Measurements from ENCODE around the gene ATP13A4.

Gene ATP13A4

DNA sequence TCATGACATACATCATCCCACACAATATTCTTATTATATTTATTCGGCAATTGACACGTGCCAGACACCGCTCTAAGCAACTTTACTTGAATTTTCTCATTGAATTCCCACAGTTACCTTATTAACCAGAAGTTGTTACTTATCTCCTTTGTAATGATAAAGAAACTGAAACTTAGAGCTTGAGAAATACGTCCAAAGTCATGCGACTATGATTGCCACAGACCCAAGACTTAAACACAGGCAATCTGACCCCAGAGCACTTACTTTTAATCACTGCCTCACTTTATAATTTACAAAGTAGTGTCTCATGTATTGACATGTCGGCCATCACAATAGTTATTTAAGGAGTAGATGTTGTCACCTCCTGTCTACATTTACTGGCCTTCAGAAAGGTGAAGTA, 64.7 kb downstream of the ATP13A4 start:
- no peak for DNase-seq

GRCh38 chr3:193488741-193489140, 66.0 kb downstream of the ATP13A4 start:
- no peak for DNase-seq

GRCh38 chr3:193483988-193484539, 70.6 kb downstream of the ATP13A4 start:
- no peak for DNase-seq

DNA sequence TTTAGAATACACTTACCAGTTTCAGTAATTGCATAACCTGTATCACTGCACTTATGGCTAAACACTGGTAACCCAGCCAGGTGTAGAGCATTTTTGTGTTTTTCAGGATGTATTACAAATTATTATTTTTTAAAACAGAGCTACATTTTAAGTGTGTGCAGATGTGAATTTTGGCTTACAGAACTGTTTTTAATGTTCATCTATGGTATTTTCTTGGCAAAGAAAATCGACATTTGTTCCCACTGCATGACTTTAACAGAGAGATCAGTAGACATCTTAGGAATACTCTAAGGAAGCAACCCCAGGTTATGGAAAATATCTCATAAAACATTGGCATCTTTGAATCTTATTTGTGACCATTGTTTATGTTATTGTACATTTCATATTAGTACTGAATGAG, 73.3 kb downstream of the ATP13A4 start:
- no peak for DNase-seq

DNA sequence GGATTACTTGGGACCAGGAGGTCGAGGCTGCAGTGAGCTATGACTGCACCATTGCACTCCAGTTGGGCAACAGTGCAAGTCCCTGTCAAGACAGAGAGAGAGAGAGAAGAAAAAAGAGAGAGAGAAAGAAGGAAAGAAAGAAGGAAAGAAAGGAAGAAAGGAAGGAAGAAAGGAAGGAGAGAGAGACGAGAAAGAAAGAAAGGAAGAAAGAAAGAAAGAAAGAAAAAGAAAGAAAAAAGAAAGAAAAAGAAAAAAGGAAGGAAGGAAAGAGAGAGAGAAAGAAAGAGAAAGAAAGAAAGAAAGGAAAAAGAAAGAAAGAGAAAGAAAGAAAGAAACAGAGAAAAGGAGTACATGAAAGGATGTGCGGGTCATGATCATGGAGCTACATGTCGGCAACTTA, 80.2 kb downstream of the ATP13A4 start:
- DNase-seq: no peak

DNA sequence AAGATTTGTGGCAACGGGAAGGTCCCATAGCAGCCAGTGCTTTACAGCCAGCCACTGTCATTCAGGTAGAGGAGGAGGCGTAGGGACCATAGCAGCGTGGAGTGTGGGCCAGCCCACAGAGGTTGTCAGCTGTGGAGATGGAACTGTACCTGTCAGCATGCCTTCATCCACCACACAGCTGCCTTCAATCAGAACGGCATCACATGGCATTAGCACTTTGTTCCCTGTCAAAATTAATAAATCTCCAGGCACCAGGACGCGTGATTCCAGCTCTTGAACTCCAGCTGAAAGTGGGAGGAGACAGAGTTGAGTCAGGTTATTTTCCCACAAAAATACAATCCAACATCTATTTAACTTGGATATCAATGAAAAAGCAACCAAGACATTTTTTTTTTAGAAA, 84.0 kb downstream of the ATP13A4 start:
- DNase-seq: no peak

DNA sequence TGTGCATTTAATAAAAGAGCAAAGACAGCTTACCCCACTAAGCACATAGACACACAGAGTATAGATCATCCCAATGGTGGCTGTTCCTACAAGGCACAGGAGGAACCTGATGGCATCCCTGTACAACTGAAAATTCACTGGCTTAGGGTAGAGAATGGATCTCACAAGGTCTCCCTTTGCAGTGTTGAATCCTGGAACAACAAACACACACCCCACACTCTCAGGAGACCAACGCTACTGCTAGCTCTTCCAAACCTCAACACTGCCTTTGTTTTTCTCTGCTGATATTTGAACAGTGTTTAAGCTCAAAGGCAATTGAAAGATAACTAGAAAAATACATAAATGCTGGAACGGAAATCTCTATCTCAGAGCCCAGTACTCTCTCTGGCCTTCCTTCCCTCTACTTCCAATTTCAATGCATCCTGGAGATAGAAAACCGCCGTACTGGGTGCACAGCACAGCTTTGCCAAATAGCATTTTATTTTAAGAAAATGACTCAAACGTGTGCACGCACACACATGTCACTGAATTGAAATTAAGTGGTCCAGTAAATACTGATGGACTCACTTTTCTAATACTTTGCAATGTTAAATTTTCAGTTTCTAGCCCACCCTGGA, 88.6 kb downstream of the ATP13A4 start:
- no peak for DNase-seq

- no peak for DNase-seq
Measured at GRCh38 chr3:193464889-193465288, 89.8 kb downstream of the ATP13A4 start.

DNA sequence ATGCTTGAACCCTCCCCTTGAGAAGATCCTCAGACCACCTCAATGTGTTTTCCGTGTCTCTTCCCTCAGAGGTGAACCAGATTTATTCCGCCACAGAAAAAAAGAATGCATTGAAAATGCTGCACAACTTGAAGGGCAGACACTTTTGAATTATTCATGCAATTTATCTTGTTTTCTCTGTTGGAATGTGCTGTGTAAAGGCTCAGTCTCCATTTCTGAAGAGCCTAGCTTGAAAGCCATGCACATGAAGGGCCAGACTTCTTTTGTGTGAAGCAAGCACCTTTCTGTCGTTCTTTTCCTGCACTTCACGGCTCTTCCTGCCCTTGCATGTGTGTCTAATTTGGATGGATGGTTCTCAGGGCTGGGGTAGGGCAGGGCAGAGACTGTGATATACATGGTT, 97.2 kb downstream of the ATP13A4 start:
- DNase-seq: no peak

- no peak for DNase-seq
Measured at GRCh38 chr3:193452338-193452737, 102.4 kb downstream of the ATP13A4 start.

GRCh38 chr3:193451902-193452301, 102.8 kb downstream of the ATP13A4 start:
- DNase-seq: no peak

DNA sequence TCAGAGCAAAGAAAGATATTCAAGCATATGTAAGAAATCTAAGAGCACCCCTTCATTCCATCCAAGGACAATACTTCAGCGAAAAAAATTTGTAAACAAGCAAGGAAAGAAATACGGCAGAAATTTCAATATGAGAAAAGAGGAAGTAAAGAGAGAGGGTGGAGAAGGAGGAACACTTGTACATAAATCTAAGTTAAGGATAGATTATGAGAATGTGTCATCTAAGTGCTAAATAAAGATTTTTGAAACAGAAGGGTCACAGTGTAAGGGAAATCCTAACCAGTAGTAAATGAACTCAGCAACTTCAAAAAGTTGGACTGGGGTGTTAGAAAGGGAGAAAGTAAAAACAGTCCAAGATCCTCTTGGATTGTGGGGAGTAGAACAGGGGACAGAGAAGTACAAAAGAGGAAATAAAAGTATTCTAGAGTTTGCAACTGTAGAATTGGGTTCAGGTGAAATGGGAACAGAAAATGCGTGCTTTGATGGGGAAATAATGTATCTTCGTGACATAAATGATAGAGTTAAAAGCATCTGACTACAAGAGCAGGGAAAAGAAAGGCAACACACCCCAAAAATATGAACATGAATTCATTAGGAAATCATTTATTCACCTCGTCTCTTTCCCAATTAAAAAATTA, 107.6 kb downstream of the ATP13A4 start:
- no peak for DNase-seq

DNA sequence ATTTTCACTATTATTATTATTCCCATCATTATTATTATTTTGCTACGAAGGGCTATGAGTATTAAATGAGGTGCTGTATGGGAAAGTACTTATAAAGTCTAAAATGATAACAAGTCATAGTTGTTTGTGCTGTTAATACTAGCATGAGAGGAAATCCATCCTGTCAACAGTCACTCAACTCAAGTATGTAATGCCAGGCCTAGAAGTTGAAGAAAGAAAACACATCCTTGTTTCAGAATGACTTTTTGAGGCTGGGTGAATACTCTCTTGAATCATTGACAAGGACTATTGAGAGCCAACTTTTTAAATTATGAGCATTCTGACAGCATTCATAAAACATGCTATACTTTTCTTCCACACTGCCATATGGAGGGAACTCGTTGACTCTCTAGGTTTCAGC, 115.3 kb downstream of the ATP13A4 start:
- no peak for DNase-seq

DNA sequence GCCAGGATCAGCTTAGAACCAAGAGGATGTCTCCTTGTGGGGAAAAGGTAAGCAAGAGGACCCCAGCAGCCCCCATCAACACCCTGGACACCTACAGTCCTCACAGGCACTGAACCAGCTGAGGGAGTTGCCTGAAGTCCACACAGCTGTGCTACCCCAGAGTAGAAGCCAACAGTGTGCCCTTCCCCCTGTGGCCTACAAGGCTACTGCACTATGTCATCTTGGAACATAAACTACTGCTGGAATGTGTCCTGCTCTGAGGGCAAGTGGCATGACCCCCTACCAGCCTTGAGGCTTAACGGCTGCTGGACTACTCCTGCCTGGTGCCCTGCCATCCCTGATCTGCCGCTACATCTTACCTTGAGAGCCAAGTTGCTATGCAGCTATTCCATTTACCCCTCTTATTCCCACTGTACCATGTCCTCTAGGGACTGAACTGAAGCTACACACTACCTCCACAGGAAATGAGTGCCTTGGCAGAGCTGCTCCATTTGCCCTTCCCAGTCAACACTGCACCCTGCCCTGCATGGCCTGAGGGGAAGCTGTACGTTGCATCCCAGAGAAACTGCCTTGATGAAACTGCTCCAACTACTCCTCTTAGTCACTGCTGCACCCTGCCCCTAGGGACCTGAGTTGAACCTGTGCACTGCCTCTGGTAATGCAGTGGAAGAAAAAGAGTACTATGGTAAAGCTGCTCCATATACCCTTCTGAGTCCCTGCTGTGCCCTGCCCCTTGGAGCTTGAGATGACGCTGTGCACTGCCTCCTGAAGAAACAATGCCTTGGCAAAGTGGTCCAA, 135.9 kb downstream of the ATP13A4 start:
- DNase-seq: no peak

DNA sequence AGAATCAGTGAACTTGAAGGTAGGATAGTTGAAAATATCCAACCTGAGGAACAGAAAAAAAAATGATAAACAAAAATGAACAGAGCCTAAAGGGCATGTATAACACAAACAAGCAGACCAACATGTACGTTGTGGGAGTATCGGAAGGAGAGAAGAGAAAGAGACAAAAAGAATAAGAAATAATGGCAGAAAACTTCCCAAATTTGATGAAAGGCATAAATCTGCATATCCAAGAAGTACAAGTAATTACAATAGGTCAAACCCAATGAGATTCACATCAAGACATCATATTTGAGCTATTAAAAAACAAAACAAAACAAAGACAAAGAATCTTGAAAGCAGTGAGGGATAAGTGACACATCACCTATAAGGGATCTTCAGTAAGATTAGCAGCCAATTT, 138.1 kb downstream of the ATP13A4 start:
- no peak for DNase-seq

DNA sequence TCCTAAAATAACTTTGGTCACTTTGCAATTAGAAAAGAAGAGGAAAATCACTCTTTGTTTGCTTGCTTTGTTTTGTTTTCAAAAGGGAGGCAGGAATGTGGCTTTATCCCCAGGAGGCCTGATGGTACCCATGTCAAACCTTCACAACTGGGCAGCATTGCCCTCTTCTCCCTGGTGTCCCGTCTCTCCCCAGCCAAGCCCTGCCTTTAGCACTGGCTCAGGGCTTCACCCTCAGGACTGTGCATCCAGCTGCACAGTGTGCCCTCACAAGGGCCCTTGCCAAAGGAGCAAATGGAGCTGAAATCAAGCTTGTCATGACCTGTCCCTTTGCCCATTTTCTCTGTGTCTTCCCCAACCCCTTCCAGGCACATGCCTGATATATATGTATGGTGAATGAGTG, 147.0 kb downstream of the ATP13A4 start:
- no peak for DNase-seq

DNA sequence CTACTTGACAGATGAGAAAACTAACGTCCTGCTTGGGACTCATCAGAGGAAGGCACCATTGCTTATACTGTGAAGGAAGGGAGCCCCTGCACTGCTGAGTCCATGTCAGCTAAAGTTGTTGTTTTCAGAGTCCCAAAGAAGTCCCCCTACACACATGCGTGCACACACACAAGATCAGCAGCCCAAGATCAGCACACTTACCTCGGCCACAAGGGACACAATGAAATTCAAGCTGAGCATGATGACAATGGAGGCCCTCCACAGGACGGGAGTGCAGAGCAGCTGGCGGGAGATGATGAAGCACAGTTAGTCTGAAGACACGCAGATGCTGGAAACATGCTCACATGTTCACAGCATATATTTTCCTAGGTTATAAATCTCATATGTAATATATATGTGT, 147.6 kb downstream of the ATP13A4 start:
- no peak for DNase-seq

- DNase-seq: no peak
Measured at GRCh38 chr3:193403307-193403706, 151.4 kb downstream of the ATP13A4 start.

- no peak for DNase-seq
Measured at GRCh38 chr3:193400304-193400703, 154.4 kb downstream of the ATP13A4 start.

DNA sequence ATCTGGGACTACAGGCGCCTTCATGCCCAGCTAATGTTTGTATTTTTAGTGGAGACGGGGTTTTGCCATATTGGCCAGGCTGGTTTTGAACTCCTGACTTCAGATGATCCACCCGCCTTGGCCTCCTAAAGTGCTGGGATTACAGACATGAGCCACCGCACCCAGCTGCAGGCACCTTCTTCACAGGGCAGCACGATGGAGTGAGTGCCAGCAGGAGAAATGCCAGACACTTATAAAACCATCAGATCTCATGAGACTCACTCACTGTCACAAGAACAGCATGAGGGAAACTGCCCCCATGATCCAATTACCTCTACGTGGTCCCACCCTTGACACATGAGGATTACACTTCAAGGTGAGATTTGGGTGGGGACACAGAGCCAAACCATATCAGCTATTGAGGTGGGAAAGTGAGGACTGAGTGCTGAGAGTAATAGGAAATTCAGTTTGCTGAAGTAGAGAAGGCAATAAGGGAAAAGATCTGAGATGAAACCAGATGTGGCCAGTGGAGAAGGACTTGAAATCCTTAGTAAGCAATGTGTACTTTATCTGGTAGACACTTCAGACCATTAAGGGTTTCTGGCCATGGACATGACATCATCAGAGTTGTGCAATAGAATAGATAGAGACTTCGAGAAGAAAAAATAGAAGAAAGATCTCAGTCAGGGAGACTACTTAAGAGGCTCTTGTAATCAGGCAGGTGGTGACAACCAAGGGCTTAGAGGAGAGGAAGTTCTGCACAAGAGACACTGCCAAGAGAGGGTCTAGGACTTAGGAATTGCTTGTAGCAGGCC, 158.0 kb downstream of the ATP13A4 start:
- DNase-seq: no peak

- DNase-seq: peak; percentile 30
Measured at GRCh38 chr3:193391902-193392301, 162.8 kb downstream of the ATP13A4 start.

DNA sequence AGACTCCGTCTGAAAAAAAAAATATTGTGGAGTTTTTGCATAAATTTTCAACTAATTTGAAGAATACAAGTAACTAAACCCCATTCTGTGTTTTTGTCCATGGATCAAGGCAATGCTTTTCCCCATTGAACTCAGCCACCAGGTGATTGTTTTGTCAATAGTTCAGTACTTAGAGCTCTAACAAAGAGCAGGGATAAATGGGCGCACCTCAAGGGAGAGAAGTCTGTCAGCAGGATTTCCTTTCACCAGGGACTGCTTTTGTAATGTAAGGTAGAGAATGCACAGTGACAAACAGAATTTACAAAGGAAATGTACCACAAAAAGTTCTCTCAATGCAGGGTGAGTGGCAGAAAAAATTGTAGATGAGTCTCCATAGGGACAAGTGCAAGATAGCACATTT, 165.4 kb downstream of the ATP13A4 start:
- no peak for DNase-seq

GRCh38 chr3:193388361-193388760, 166.3 kb downstream of the ATP13A4 start:
- no peak for DNase-seq
